ENCODE results near the gene NABP2.

DNA sequence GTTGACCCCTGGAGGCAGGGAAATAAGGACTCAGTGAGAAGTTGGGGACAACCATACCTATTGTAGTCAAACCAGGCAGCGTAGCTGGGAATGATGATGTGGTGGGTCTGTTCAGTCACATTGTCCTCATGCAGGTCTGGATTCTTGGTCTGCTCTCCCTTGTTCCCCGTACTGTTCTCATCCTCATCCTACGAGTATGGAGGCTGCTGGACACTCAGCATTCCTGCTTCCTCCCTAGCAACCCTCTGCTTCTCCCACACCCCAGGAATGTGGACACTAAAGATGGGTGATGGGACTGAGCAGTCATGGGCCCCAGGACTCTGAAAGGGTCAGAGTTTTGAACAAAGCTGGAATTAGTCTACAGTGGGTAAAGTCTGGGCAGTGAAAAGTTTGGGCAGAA lies 45.8 kb upstream of the NABP2 start:
- TF ChIP-seq CTCF (IDR thresholded peaks at IDR 0.05 in 4 of 5, conservative IDR thresholded peaks at IDR 0.05 in 1 of 5), result no peak
- no peak for TF ChIP-seq POLR2A (IDR thresholded peaks at IDR 0.05)

All from gastrocnemius medialis (tissue), 4 donors.